GM12865 (cell line): Measurements from ENCODE around the gene DYNC2I2.
"Not testable (repeated sequence)": the region's sequence is repeated elsewhere in the genome, so short reads cannot be mapped to it uniquely, and the experiment has no call there.

Source experiments
- DNase-seq: peaks from one replicate; pipeline ENCODE4 v3.0.0; 2010; ENCODE audit warnings: low read depth
- H3K4me3 ChIP-seq: 2 replicates; pipeline ENCODE4 v1.5.1; 2011; ENCODE audit warnings: mild to moderate bottlenecking, low read depth, low read length, control low read depth
- CTCF ChIP-seq: IDR thresholded peaks from 2 replicates; pipeline ENCODE4 v1.5.1; 2011; ENCODE audit warnings: low read length, control low read depth, low read depth, inconsistent platforms; ENCODE audit not compliant: insufficient read depth; ENCODE audit errors: missing control alignments

DYNC2I2 gene

GRCh38 chr9:128702445-128702948 is 45.9 kb upstream of the DYNC2I2 start, which contains the start of gene PKN3:
TSS of gene PKN3 (plus strand) at chr9:128702503. CDS start at chr9:128702916, 413 bp downstream.
- TF ChIP-seq CTCF = peak; percentile 84
- peak; percentile 90 for DNase-seq
- H3K4me3 ChIP-seq = peak within 1 kb of the TSS; percentile 72

- TF ChIP-seq CTCF = no peak
- H3K4me3 ChIP-seq = peak overlapping the region; percentile 72
- no peak for DNase-seq
Observed at GRCh38 chr9:128701227-128701854, 44.7 kb upstream of the DYNC2I2 start.

GRCh38 chr9:128699096-128699795 is 42.6 kb upstream of the DYNC2I2 start:
- H3K4me3 ChIP-seq, DNase-seq: not testable (repeated sequence)

- no peak for DNase-seq
- H3K4me3 ChIP-seq = no peak overlapping the region
- TF ChIP-seq CTCF = no peak
Observed at GRCh38 chr9:128696923-128697707, 40.5 kb upstream of the DYNC2I2 start.

DNA sequence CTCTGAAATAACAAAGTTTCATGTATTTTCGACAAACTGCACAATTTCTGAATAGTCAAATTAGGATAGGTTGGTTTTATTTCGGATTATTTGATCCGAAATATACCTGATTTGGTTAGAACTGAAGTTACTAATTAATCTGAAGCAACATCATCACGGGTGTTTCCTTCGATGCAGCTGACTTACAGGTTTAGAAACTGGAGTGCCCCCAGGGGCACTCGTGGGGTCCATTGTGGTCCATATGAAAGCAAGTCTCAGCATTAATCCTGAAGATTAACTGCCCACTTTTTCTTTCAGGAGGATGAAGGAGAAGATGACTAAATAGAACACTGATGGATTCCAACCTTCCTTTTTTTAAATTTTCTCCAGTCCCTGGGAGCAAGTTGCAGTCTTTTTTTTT is 37.7 kb upstream of the DYNC2I2 start:
- H3K4me3 ChIP-seq = no peak overlapping the region
- TF ChIP-seq CTCF = no peak
- DNase-seq = no peak

- not testable (repeated sequence) for DNase-seq, H3K4me3 ChIP-seq
Observed at GRCh38 chr9:128693738-128694137, 37.1 kb upstream of the DYNC2I2 start.

DNA sequence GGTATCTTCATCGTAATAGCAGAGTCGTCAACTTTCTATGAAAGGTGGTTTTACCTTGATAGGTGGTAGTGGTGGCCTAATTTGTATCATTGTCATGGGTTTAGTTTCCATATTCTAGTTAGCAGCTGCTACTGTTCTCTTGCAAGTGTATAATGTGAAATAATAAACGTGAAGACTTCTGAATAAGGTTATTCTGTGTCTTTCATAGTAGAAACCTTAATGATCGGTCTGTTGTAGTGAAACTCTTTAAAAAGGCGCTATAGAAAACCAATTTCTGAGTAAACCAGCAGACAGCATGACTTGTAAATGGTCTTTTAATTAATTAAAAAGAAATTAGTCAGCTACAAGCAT is 34.0 kb upstream of the DYNC2I2 start:
- no peak for DNase-seq
- peak overlapping the region; percentile 93 for H3K4me3 ChIP-seq
- no peak for TF ChIP-seq CTCF
